ENCODE measurements around the gene QKI.

The QKI gene

DNA sequence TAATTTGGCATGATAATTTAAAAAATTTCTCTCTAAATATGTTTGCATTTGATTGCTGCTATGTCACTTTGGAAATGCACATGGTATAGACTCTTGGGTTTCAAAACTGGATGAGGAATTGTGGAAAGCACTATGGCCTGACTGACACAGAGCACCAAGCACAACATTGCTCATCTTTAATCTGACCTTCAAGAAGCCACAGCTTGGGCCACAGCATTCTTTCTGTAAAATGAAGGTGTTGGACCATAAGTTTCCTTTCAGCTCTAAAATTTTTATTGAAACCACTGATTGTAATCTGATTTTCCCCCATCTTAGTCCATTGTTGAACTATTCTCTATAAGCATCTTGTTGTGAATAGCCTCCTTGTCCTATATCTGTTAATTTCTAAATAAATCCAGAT lies 41.0 kb downstream of the QKI start:
- Histone ChIP-seq H3K27ac (replicated peaks) (no peak overlapping the region), H3K27me3 (ENCODE audit: insufficient read depth, poor library complexity, severe bottlenecking) (no peaks in the 10 kb centered on the region), H3K4me3 (replicated peaks; ENCODE audit: insufficient read depth, low read length) (no peak overlapping the region)
- no peak for TF ChIP-seq GABPA (IDR thresholded peaks at IDR 0.05; ENCODE audit: low read depth)
- TF ChIP-seq SPI1 (IDR thresholded peaks at IDR 0.05; ENCODE audit: borderline replicate concordance, low read depth): no peak
- TF ChIP-seq, protein P1, sequence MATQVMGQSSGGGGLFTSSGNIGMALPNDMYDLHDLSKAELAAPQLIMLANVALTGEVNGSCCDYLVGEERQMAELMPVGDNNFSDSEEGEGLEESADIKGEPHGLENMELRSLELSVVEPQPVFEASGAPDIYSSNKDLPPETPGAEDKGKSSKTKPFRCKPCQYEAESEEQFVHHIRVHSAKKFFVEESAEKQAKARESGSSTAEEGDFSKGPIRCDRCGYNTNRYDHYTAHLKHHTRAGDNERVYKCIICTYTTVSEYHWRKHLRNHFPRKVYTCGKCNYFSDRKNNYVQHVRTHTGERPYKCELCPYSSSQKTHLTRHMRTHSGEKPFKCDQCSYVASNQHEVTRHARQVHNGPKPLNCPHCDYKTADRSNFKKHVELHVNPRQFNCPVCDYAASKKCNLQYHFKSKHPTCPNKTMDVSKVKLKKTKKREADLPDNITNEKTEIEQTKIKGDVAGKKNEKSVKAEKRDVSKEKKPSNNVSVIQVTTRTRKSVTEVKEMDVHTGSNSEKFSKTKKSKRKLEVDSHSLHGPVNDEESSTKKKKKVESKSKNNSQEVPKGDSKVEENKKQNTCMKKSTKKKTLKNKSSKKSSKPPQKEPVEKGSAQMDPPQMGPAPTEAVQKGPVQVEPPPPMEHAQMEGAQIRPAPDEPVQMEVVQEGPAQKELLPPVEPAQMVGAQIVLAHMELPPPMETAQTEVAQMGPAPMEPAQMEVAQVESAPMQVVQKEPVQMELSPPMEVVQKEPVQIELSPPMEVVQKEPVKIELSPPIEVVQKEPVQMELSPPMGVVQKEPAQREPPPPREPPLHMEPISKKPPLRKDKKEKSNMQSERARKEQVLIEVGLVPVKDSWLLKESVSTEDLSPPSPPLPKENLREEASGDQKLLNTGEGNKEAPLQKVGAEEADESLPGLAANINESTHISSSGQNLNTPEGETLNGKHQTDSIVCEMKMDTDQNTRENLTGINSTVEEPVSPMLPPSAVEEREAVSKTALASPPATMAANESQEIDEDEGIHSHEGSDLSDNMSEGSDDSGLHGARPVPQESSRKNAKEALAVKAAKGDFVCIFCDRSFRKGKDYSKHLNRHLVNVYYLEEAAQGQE (IDR thresholded peaks at IDR 0.05; ENCODE audit: insufficient replicate concordance, low read depth): no peak
- TF ChIP-seq CTCF (IDR thresholded peaks at IDR 0.05; ENCODE audit: insufficient read depth, low read length): no peak
- no peak for TF ChIP-seq POLR2AphosphoS5 (IDR thresholded peaks at IDR 0.05; ENCODE audit: low read depth)
- DNase-seq (ENCODE audit: low read depth in 1 of 2, low spot score in 1 of 2): no peak

- Histone ChIP-seq H3K27me3 (ENCODE audit: insufficient read depth, poor library complexity, severe bottlenecking) (no peaks in the 10 kb centered on the region), H3K4me3 (replicated peaks; ENCODE audit: insufficient read depth, low read length) (no peak overlapping the region), H3K27ac (replicated peaks) (no peak overlapping the region)
- TF ChIP-seq POLR2AphosphoS5 (IDR thresholded peaks at IDR 0.05; ENCODE audit: low read depth): 0 out of 2 replicates have a peak, but pooled peaks have one; percentile 30
- no peak for TF ChIP-seq CTCF (IDR thresholded peaks at IDR 0.05; ENCODE audit: insufficient read depth, low read length)
- TF ChIP-seq, protein P1 (IDR thresholded peaks at IDR 0.05; ENCODE audit: insufficient replicate concordance, low read depth): no peak
- TF ChIP-seq GABPA (IDR thresholded peaks at IDR 0.05; ENCODE audit: low read depth): no peak
- TF ChIP-seq SPI1 (IDR thresholded peaks at IDR 0.05; ENCODE audit: borderline replicate concordance, low read depth): peak; percentile 58; the same call in 1 of the 2 replicates
- DNase-seq (ENCODE audit: low read depth in 1 of 2, low spot score in 1 of 2): peak; percentile 26 to 70
These were observed 43.4 kb downstream of the QKI start for GRCh38 chr6:163457637-163458561.

DNA sequence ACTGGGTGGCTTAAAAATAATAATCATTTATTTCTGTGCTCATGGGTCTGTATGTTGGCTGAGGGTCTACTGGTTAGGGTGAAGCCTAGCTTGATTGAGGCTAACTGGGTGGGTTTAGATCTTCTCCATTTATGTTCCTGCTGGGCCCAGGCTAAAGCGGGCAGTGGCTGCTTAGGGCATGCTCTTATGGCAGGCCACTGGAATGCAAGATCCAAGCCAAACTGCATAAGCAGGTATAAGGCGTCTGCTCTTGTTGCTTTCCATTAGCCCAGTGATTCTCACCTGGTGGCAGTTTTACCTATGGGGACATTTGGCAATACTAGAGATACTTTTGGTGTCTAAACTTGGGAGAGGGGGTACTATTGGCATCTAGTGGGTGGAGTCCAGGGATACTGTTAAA lies 44.5 kb downstream of the QKI start:
- no peak for DNase-seq (ENCODE audit: low read depth in 1 of 2, low spot score in 1 of 2)
- no peak for TF ChIP-seq CTCF (IDR thresholded peaks at IDR 0.05; ENCODE audit: insufficient read depth, low read length)
- TF ChIP-seq SPI1 (IDR thresholded peaks at IDR 0.05; ENCODE audit: borderline replicate concordance, low read depth): no peak
- H3K27ac ChIP-seq (replicated peaks): no peak overlapping the region

More for the DNA sequence above, 44.5 kb downstream of the QKI start:
- Histone ChIP-seq H3K27me3 (ENCODE audit: insufficient read depth, poor library complexity, severe bottlenecking) (no peaks in the 10 kb centered on the region), H3K4me3 (replicated peaks; ENCODE audit: insufficient read depth, low read length) (no peak overlapping the region)

Measured in HL-60 (cell line).